HG03354 (cell line): Measurements from ENCODE around the gene DNAAF5.

Source experiments
- ATAC-seq: cut with Tn5 transposase; IDR thresholded peaks from one replicate; pipeline ENCODE4 v1.9.1; 2021; ENCODE audit warnings: mild to moderate bottlenecking; ENCODE audit not compliant: unreplicated experiment, poor library complexity, severe bottlenecking

The DNAAF5 gene

GRCh38 chr7:761101-761500 is 34.6 kb downstream of the DNAAF5 start:
- ATAC-seq, result no peak

DNA sequence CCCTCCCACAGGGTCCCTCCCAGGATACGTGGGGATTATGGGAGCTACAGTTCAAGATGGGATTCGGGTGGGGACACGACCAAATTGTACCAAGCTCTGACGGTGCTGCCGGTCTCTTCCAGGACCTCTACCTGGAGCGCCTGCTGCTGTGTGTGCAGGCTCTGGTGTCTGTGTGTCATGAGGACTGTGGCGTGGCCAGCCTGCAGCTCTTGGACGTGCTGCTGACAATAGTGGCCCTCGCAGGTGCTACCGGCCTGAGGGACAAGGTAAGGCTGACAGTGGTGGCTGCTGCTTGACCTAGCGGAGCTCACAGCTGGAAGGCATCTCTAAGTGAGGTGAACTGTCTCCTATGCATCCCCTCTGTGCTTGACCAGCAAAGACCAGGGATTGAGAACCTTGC is 35.1 kb downstream of the DNAAF5 start:
- no peak for ATAC-seq

GRCh38 chr7:762885-763284 is 36.4 kb downstream of the DNAAF5 start:
- ATAC-seq, result no peak

- no peak for ATAC-seq
Observed at GRCh38 chr7:763762-764161, 37.3 kb downstream of the DNAAF5 start.

GRCh38 chr7:765383-765782 is 38.9 kb downstream of the DNAAF5 start:
- no peak for ATAC-seq

DNA sequence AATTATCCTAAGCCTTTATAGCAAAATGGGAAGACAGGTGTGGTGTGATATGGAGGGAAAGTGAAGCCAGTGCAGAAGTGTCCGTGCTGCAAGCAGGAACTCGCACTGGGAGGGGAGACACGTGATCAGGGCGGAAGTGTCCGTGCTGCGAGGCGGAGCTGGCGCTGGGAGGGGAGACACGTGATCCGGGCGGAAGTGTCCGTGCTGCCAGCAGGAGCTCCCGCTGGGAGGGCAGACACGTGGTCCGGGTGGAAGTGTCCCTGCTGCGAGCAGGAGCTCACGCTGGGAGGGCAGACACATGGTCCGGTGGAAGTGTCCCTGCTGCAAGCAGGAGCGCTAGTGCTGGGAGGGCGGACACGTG is 41.1 kb downstream of the DNAAF5 start:
- no peak for ATAC-seq

DNA sequence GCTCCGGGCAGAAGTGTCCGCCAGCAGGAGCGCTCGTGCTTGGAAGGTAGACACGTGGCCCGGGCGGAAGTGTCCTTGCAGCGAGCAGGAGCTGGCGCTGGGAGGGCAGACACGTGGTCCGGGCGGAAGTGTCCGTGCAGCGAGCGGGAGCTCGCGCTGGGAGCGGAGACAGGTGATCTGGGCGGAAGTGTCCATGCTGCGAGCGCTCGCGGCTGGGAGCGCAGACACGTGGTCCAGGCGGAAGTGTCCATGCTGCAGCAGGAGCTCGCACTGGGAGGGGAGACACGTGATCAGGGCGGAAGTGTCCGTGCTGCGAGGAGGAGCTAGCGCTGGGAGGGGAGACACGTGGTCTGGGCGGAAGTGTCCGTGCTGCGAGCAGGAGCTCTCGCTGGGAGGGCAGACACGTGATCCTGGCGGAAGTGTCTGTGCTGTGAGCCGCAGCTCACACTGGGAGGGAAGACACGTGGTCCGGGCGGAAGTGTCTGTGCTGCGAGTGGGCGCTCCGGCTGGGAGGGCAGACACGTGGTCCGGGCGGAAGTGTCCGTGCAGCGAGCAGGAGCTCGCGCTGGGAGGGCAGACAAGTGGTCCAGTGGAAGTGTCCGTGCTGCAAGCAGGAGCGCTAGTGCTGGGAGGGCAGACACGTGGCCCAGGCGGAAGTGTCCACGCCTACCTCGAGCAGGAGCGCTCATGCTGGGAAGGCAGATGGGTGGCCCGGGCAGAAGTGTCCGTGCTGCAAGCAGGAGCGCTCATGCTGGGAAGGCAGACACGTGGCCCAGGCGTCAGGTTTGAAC is 41.6 kb downstream of the DNAAF5 start:
- no peak for ATAC-seq

GRCh38 chr7:768881-769504 is 42.5 kb downstream of the DNAAF5 start:
- no peak for ATAC-seq

- no peak for ATAC-seq
Observed at GRCh38 chr7:770336-770735, 43.8 kb downstream of the DNAAF5 start.

GRCh38 chr7:770741-771166 is 44.3 kb downstream of the DNAAF5 start:
- ATAC-seq, result no peak

DNA sequence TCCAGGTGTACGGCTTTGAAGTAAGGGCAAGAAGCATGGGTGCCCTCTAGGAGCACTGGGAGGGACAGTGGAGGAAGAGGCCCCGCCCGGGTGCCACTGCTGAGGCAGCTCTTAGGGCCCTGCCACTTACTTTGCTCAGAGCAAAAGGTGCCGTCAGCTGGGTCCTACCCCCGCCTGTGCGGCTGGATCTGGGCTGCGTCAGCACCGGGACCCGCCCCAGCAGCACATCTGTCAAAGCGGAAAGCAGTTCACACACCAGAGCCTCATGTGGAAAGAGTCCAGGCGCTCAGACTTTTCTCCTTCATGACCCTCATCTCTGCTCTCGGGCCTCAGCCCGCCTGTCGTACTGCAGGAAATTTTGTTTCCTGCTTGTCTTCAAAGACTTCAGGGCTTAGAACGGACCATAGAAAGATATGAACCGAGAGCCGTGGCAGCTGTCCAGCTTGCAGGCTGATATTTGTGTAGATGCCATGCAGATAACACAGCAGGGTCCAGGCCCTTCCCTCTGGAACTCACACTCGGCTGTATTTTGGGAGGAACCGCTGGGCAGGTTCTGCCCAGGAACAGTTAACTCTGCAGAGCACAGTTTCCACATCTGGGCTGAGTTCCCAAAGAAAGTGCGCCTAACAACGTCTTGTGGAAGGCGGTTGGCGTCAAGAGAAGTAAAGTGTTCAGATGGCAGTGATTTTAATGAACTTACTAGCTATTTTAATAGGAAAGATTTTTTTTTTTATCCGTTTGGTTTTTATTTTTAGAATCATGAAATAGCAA is 44.9 kb downstream of the DNAAF5 start:
- ATAC-seq, result no peak

DNA sequence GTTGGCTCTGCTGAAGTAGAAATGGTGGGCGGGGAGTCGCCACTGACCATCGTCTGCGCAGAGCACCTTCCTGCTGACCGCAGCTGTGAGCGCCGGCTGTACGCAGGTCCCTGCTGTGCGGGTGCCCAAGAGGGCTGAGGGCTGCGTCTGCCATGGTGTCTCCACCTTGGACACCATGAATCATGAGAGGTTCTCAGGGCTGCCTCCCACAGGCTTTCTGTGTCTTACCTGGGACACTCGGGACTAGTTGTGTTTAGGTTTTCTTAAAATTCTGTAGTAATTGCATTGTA is 45.5 kb downstream of the DNAAF5 start:
- no peak for ATAC-seq

GRCh38 chr7:772392-772791 is 45.9 kb downstream of the DNAAF5 start:
- no peak for ATAC-seq

GRCh38 chr7:772861-773621 is 46.5 kb downstream of the DNAAF5 start:
- ATAC-seq, result no peak

- no peak for ATAC-seq
Observed at GRCh38 chr7:773622-773915, 47.1 kb downstream of the DNAAF5 start.

DNA sequence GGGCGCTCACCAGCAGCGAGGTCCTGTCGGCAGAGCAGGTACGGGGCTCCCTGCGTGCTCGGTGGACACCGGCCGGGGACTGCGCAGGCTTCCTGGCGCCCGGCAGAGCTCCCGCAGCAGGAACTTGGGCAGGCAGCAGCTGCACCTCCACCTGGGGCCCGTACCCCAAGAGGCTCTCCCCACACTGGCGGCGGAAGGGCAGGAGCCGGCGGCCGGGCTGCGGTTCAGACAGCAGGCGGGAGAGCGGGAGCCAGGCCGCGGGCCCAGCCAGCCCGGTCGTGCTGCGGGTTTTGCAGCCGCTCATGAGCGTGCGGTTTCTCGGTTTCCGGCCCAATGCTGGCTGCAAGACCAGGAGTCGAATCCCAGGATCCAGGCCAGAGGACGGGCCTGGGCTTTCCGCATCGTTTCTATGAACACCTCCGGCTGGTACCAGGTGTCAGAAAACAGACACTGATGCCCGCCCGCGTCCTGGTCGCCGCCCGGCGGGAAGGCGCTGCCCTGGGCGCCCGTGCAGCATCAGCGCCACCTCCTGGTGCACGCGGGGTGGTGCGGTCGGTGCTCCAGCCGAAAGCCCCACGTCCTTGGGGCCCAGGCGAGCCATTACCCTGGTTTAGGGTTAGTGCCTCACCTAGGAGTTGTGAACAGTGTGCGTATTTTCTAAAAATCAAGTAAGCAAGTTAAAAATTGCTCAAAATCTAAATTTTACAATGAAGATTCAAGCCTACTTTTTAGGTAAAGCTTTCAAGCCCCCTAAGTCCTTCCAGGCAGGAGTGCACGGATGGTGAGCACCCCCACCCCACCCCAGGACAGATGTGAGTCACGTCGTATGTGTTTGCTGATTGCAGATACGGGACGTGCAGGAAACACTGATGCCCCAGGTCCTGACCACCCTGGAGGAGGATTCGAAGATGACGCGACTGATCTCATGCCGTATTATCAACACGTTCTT is 47.9 kb downstream of the DNAAF5 start:
- no peak for ATAC-seq

GRCh38 chr7:776381-776780 is 49.9 kb downstream of the DNAAF5 start:
- ATAC-seq, result no peak

DNA sequence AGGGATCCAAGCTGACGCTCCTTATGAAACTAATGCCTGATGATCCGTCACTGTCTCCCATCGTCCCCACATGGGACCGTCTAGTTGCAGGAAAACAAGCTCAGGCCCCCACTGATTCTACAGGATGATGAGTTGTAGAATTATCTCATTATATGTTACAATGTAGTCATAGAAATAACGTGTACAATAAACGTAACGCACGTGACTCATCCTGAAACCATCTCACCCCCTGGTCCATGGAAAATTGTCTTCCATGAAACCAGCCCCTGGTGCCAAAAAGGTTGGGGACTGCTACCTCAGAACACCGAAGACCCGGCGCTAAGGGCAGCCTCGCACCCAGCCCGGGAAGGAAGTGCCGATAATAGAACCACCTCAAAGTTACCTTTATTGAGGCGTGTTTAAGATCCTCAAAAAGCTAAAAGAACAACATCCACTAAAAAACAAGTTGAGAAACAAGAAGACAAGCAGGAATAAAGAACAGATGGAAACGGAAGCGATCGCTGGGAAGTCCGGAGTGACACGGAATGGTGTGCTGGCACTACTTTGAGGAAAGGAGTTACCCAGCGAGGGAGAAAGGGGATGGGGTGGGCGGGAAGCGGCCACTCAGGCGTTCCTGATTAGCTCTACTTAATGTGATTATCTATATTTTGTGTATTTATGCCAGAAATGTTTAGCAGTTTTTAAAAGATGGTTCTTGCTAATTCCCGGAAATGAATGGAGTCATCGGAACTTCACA is 50.7 kb downstream of the DNAAF5 start:
- ATAC-seq, result no peak

DNA sequence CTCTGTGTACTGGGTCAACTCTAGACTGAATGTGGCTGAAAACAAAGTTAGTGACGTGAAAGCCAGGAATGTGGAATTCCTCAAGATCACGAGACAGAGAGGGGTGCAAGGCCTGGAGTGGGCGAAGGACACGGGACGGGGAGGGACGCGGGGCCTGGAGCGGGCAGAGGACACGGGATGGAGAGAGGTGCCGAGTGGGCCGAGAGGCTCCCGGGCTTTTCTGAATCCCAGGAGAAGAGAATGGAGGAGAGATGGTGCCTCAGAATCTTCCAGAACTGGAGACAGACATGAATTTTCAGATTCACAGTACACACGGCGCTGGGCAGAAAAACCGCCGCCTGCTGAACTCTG is 51.2 kb downstream of the DNAAF5 start:
- no peak for ATAC-seq
